Measurements from ENCODE around the gene IL32.

DNA sequence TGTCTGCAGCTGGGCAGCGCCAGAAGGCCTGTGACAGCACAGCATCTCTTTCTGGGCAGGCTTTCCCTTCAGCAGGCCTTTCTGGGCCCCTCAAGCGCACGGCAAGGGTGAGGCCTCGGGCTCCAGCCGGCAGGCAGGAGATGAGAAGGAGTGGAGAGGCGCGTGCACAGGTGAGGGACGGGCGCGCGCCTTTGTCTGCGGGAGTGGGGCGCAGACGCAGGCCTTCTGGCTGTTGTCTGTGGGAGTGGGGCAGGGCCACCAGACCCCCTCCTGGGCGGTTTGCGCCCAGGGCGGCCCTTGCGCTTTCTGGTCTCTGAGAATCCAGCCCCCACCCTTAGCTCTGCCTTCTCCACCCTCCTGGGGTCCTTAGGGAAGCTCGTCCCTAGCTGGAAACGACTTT lies 53.4 kb downstream of the IL32 start:
- TF ChIP-seq, protein P1, sequence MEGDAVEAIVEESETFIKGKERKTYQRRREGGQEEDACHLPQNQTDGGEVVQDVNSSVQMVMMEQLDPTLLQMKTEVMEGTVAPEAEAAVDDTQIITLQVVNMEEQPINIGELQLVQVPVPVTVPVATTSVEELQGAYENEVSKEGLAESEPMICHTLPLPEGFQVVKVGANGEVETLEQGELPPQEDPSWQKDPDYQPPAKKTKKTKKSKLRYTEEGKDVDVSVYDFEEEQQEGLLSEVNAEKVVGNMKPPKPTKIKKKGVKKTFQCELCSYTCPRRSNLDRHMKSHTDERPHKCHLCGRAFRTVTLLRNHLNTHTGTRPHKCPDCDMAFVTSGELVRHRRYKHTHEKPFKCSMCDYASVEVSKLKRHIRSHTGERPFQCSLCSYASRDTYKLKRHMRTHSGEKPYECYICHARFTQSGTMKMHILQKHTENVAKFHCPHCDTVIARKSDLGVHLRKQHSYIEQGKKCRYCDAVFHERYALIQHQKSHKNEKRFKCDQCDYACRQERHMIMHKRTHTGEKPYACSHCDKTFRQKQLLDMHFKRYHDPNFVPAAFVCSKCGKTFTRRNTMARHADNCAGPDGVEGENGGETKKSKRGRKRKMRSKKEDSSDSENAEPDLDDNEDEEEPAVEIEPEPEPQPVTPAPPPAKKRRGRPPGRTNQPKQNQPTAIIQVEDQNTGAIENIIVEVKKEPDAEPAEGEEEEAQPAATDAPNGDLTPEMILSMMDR (IDR thresholded peaks at IDR 0.05): no peak
- TF ChIP-seq EP300 (IDR thresholded peaks at IDR 0.05; ENCODE audit: low read depth) (no peak), POLR2AphosphoS5 (IDR thresholded peaks at IDR 0.05) (no peak)
